ENCODE results near the gene GNB4.

GNB4 gene

GRCh38 chr3:179375091-179375999, 75.9 kb downstream of the GNB4 start:
- H3K4me3 ChIP-seq (ENCODE audit: low read depth, low read length): no peak overlapping the region
- DNase-seq (ENCODE audit: low read depth): no peak
- no peak for TF ChIP-seq CTCF (IDR thresholded peaks at IDR 0.05; ENCODE audit: low read depth, low read length, missing control alignments)

GRCh38 chr3:179373938-179374337, 77.3 kb downstream of the GNB4 start:
- no peak for DNase-seq (ENCODE audit: low read depth)
- no peak for TF ChIP-seq CTCF (IDR thresholded peaks at IDR 0.05; ENCODE audit: low read depth, low read length, missing control alignments)
- H3K4me3 ChIP-seq (ENCODE audit: low read depth, low read length): no peak overlapping the region

- no peak overlapping the region for H3K4me3 ChIP-seq (ENCODE audit: low read depth, low read length)
- TF ChIP-seq CTCF (IDR thresholded peaks at IDR 0.05; ENCODE audit: low read depth, low read length, missing control alignments): no peak
Observed at GRCh38 chr3:179369621-179370020, 81.6 kb downstream of the GNB4 start.

GRCh38 chr3:179363332-179363731, 87.9 kb downstream of the GNB4 start:
- H3K4me3 ChIP-seq (ENCODE audit: low read depth, low read length): no peak overlapping the region
- no peak for DNase-seq (ENCODE audit: low read depth)
- no peak for TF ChIP-seq CTCF (IDR thresholded peaks at IDR 0.05; ENCODE audit: low read depth, low read length, missing control alignments)

More at GRCh38 chr3:179369621-179370020, 81.6 kb downstream of the GNB4 start:
- no peak for DNase-seq (ENCODE audit: low read depth)

- no peak for TF ChIP-seq CTCF (IDR thresholded peaks at IDR 0.05; ENCODE audit: low read depth, low read length, missing control alignments)
- no peak for DNase-seq (ENCODE audit: low read depth)
- H3K4me3 ChIP-seq (ENCODE audit: low read depth, low read length): no peak overlapping the region
Observed at GRCh38 chr3:179355996-179356395, 95.3 kb downstream of the GNB4 start.

- H3K4me3 ChIP-seq (ENCODE audit: low read depth, low read length): peak overlapping the region; percentile 98
- no peak for TF ChIP-seq CTCF (IDR thresholded peaks at IDR 0.05; ENCODE audit: low read depth, low read length, missing control alignments)
- DNase-seq (ENCODE audit: low read depth): peak; percentile 73
Observed at GRCh38 chr3:179348325-179349013, 102.8 kb downstream of the GNB4 start.

All from GM12864 (cell line).